PC-9 (cell line): ENCODE measurements around the gene PDHX. TPM values are rescaled to one million over a fixed set of nuclear protein-coding genes. Genes with fewer than 3 reads are reported as not detected.

Source experiments
- BruUV-seq: library from RNA; stranded (reverse); fragments of 400-500 nt; replicated peaks from 2 replicates; lab custom pipeline; 2021; lab: Mats Ljungman, UMichigan
- CTCF ChIA-PET: fragments of 300-600 bp; sonication (Branson Sonifier 250); formaldehyde crosslinking; loops from one replicate; lab custom pipeline; 2022; ENCODE audit warnings: antibody characterized with exemption; lab: Charles Lee
- POLR2A ChIA-PET: fragments of 300-600 bp; sonication (Branson Sonifier 250); formaldehyde crosslinking; loops from one replicate; lab custom pipeline; 2022; ENCODE audit warnings: antibody characterized with exemption; ENCODE audit not compliant: unreplicated experiment; lab: Charles Lee
- DNase-seq, 2 experiments: peaks; one replicate each; pipeline versions ENCODE4 v3.0.0 to v3.0.0-alpha.2; 2015 to 2022; ENCODE audit warnings: mixed read lengths in 1 of 2
- H2AFZ ChIP-seq: fragments of 200-600 bp; sonication (generic); 2 replicates; pipeline ENCODE4 v1.8.1; 2017; ENCODE audit warnings: antibody characterized with exemption
- H3F3A ChIP-seq: fragments of 200-600 bp; sonication (generic); 2 replicates; pipeline ENCODE4 v1.8.1; 2017; ENCODE audit warnings: antibody characterized with exemption, mild to moderate bottlenecking, low read depth; ENCODE audit not compliant: insufficient read depth
- H3K27ac ChIP-seq: fragments of 200-600 bp; sonication (generic); 2 replicates; pipeline ENCODE4 v1.6.1; 2016; ENCODE audit warnings: mixed run types
- H3K27me3 ChIP-seq: fragments of 200-600 bp; sonication (generic); 2 replicates; pipeline ENCODE4 v1.6.1; 2016; ENCODE audit warnings: low read depth, mixed run types; ENCODE audit not compliant: insufficient read depth
- H3K36me3 ChIP-seq: fragments of 200-600 bp; sonication (generic); 2 replicates; pipeline ENCODE4 v1.6.1; 2016; ENCODE audit warnings: low read depth, mixed run types
- H3K4me1 ChIP-seq: fragments of 200-600 bp; sonication (generic); replicated peaks from 2 replicates; pipeline ENCODE4 v1.6.1; 2016; ENCODE audit warnings: mixed run types; ENCODE audit not compliant: insufficient read depth
- H3K4me2 ChIP-seq: fragments of 200-600 bp; sonication (generic); 2 replicates; pipeline ENCODE4 v1.6.1; 2017; ENCODE audit warnings: mixed run types
- H3K4me3 ChIP-seq: fragments of 200-600 bp; sonication (generic); 2 replicates; pipeline ENCODE4 v1.6.1; 2016; ENCODE audit warnings: mixed run types
- H3K79me2 ChIP-seq: fragments of 200-600 bp; sonication (generic); 2 replicates; pipeline ENCODE4 v1.6.1; 2017; ENCODE audit warnings: low read depth, mixed run types
- H3K9me2 ChIP-seq: fragments of 200-600 bp; sonication (generic); 2 replicates; pipeline ENCODE4 v1.8.1; 2017; ENCODE audit warnings: mild to moderate bottlenecking; ENCODE audit not compliant: insufficient read depth
- H3K9me3 ChIP-seq: fragments of 200-600 bp; sonication (generic); 2 replicates; pipeline ENCODE4 v1.8.1; 2016; ENCODE audit warnings: low read depth; ENCODE audit not compliant: insufficient read depth
- H4K20me1 ChIP-seq: fragments of 200-600 bp; sonication (generic); 2 replicates; pipeline ENCODE4 v1.8.1; 2017; ENCODE audit not compliant: insufficient read depth
- EZH2 ChIP-seq: fragments of 200-600 bp; sonication (generic); IDR thresholded peaks from 2 replicates; pipeline ENCODE4 v1.8.0; 2017; ENCODE audit warnings: antibody characterized with exemption, low read depth
- intact Hi-C: fragments of 100-400 bp; cut with micrococcal nuclease; formaldehyde crosslinking; loops from one replicate; pipeline ENCODE4 v1.10.0; 2022; ENCODE audit not compliant: unreplicated experiment
- microRNA-seq: library from miRNA; unstranded; fragments of <30 nt; microRNA quantifications from one replicate; pipeline ENCODE4 v1.2.0, GENCODE V29; 2021; ENCODE audit warnings: borderline number of aligned reads, borderline replicate concordance
- total RNA-seq: library from RNA; stranded (reverse); gene quantifications from 2 replicates; pipeline ENCODE4 v1.2.3, GENCODE V29; 2021
- TF ChIP-seq, protein P1 (sequence below): fragments of 200-600 bp; sonication (generic); conservative IDR thresholded peaks from 2 replicates; pipeline ENCODE4 v1.6.1; 2017; ENCODE audit warnings: mixed run types, antibody characterized with exemption, mild to moderate bottlenecking, moderate library complexity

The PDHX gene
- total RNA-seq, 1 experiment from 2014 or later, result 47.0 TPM

DNA sequence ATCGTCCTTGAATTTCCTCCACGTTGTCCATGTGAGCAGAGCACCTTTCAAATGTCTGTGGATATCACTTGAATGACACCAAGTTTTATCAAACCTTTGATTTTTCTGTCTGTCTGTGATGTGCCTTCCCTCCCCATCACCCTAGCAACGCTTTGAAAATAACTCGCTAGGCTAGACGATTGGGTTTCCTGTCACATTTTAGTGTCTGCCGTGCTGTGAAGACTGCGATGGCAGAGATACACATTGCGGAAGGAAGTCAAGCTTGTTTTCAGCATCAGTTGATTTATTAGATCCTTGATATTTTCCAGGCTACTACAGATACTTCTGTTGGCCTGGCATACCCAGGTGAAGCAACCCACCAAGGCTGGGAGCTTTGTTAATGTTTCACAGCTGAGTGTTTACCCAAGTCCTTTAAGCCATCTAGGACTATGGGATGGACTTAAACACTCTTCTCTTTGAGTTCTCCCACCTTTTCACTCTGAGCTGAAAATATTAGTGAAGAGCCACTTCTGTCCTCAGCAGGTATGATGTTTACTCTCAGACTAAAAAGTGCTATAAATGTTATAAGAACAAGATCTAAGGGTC lies 128.9 kb downstream of the PDHX start:
- ChIA-PET POLR2A (no interaction called here), CTCF (no interaction called here)
- no peak overlapping the region for H2AFZ ChIP-seq
- no peaks in the 10 kb centered on the region for H4K20me1 ChIP-seq
- TF ChIP-seq, protein P1, sequence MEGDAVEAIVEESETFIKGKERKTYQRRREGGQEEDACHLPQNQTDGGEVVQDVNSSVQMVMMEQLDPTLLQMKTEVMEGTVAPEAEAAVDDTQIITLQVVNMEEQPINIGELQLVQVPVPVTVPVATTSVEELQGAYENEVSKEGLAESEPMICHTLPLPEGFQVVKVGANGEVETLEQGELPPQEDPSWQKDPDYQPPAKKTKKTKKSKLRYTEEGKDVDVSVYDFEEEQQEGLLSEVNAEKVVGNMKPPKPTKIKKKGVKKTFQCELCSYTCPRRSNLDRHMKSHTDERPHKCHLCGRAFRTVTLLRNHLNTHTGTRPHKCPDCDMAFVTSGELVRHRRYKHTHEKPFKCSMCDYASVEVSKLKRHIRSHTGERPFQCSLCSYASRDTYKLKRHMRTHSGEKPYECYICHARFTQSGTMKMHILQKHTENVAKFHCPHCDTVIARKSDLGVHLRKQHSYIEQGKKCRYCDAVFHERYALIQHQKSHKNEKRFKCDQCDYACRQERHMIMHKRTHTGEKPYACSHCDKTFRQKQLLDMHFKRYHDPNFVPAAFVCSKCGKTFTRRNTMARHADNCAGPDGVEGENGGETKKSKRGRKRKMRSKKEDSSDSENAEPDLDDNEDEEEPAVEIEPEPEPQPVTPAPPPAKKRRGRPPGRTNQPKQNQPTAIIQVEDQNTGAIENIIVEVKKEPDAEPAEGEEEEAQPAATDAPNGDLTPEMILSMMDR, result no peak
- no peak for TF ChIP-seq EZH2
- H3K4me2 ChIP-seq, result no peak overlapping the region
- no peak for DNase-seq
- peaks cover 25% of the 10 kb centered on the region for H3K4me1 ChIP-seq
- no peak overlapping the region for H3K27ac ChIP-seq
- H3K4me3 ChIP-seq, result no peak overlapping the region
- H3K9me3 ChIP-seq, result 0 out of 2 replicates have a peak, but pooled peaks cover 7% of the 10 kb centered on the region
- no peaks in the 10 kb centered on the region for H3K9me2 ChIP-seq
- no peaks in the 10 kb centered on the region for H3K36me3 ChIP-seq
- intact Hi-C loops, result no loop called here
- H3F3A ChIP-seq, result peaks cover 17% of the 10 kb centered on the region; the same call in 1 of the 2 replicates
- no peaks in the 10 kb centered on the region for H3K27me3 ChIP-seq
- H3K79me2 ChIP-seq, result no peaks in the 10 kb centered on the region
- no TSS peak for BruUV-seq

Small RNA genes lying within 50 kb of the gene (microRNA-seq; reads per million reads assigned to microRNA genes)
- 13.5 reads per million, percentile 24 among the genes with 10 or more reads in this experiment for gene MIR1343

Other genes with a start within 250 kb of the PDHX start
- gene APIP, start 239 bp upstream of the PDHX start, total RNA-seq, result 34.1 and 41.0 TPM in 2 replicates
- gene CD44, start 222.6 kb downstream of the PDHX start, total RNA-seq, result 775 and 872 TPM in 2 replicates